ENCODE results near the gene MRC2. TPM values are rescaled to one million over a fixed set of nuclear protein-coding genes. Genes with fewer than 3 reads are reported as not detected.

MRC2 gene
- total and polyA plus RNA-seq, 4 experiments from 2014 or later = 0.71 to 8.7 (median 6.7) TPM; not detected in 1

- DNase-seq = no peak
- intact Hi-C loops (cut with micrococcal nuclease) = no loop called here
- POLR2A ChIA-PET (ENCODE audit: partially characterized antibody) = no interaction called here
- H3K4me1 Mint-ChIP-seq = peaks cover 0 to 4% (median 3%) of the 10 kb centered on the region in 4 donors
- H3K9me3 Mint-ChIP-seq = no peaks in the 10 kb centered on the region
- Histone ChIP-seq H3K27ac (ENCODE audit: low read depth, low read length) (no peak overlapping the region), H3K4me3 (ENCODE audit: low read length in 2 of 2) (no peak overlapping the region), H3K27me3 (ENCODE audit: insufficient read depth, low read length) (no peaks in the 10 kb centered on the region), H3K9me3 (ENCODE audit: control insufficient read depth in 1 of 2, low read length in 2 of 2) (no peaks in the 10 kb centered on the region), H3K4me1 (ENCODE audit: insufficient read depth, low read length) (no peaks in the 10 kb centered on the region), H3K36me3 (ENCODE audit: insufficient read depth, low read length) (no peaks in the 10 kb centered on the region)
- H3K36me3 Mint-ChIP-seq = peaks cover 0 to 3% of the 10 kb centered on the region in 2 donors
- H3K4me3 Mint-ChIP-seq = no peak overlapping the region
- peak overlapping the region in 1 of 7 donors; percentile 55 for H3K27ac Mint-ChIP-seq
- CTCF ChIA-PET (ENCODE audit: partially characterized antibody) = interaction anchor here (1.2 to 3.2 kb wide), 2 partner anchors 299 to 735 kb away, joined by 4 to 15 read pairs; no protein-coding TSS in a partner anchor
- no peaks in the 10 kb centered on the region for H3K27me3 Mint-ChIP-seq
These were observed 44.1 kb downstream of the MRC2 start for GRCh38 chr17:62671553-62671952.

GRCh38 chr17:62672957-62673356, 45.5 kb downstream of the MRC2 start:
- Mint-ChIP-seq H3K27ac (no peak overlapping the region), H3K4me1 (peaks cover 0 to 4% (median 3%) of the 10 kb centered on the region in 4 donors), H3K4me3 (no peak overlapping the region), H3K27me3 (no peaks in the 10 kb centered on the region), H3K9me3 (no peaks in the 10 kb centered on the region), H3K36me3 (peaks cover 0 to 3% of the 10 kb centered on the region in 2 donors)
- Histone ChIP-seq H3K27me3 (ENCODE audit: insufficient read depth, low read length) (no peaks in the 10 kb centered on the region), H3K4me1 (ENCODE audit: insufficient read depth, low read length) (no peaks in the 10 kb centered on the region), H3K27ac (ENCODE audit: low read depth, low read length) (no peak overlapping the region), H3K9me3 (ENCODE audit: control insufficient read depth in 1 of 2, low read length in 2 of 2) (no peaks in the 10 kb centered on the region), H3K36me3 (ENCODE audit: insufficient read depth, low read length) (no peaks in the 10 kb centered on the region), H3K4me3 (ENCODE audit: low read length in 2 of 2) (no peak overlapping the region)
- intact Hi-C loops (cut with micrococcal nuclease) = loop anchor here (1.0 kb wide), 1 partner anchor 295 kb away; no protein-coding TSS in a partner anchor
- ChIA-PET POLR2A (ENCODE audit: partially characterized antibody) (no interaction called here), CTCF (ENCODE audit: partially characterized antibody) (interaction anchor here (0.7 to 3.2 kb wide), 4 partner anchors 294 to 745 kb away, joined by 3 to 15 read pairs (median 4); no protein-coding TSS in a partner anchor)
- DNase-seq = no peak

- Mint-ChIP-seq H3K36me3 (peaks cover 0 to 3% of the 10 kb centered on the region in 2 donors), H3K4me1 (peaks cover 0 to 4% (median 3%) of the 10 kb centered on the region in 4 donors), H3K9me3 (no peaks in the 10 kb centered on the region), H3K27me3 (no peaks in the 10 kb centered on the region), H3K27ac (no peak overlapping the region), H3K4me3 (no peak overlapping the region)
- no peak for DNase-seq
- Histone ChIP-seq H3K27me3 (ENCODE audit: insufficient read depth, low read length) (no peaks in the 10 kb centered on the region), H3K9me3 (ENCODE audit: control insufficient read depth in 1 of 2, low read length in 2 of 2) (no peaks in the 10 kb centered on the region), H3K27ac (ENCODE audit: low read depth, low read length) (no peak overlapping the region), H3K4me1 (ENCODE audit: insufficient read depth, low read length) (no peaks in the 10 kb centered on the region), H3K4me3 (ENCODE audit: low read length in 2 of 2) (no peak overlapping the region), H3K36me3 (ENCODE audit: insufficient read depth, low read length) (no peaks in the 10 kb centered on the region)
- intact Hi-C loops (cut with micrococcal nuclease) = no loop called here
- CTCF ChIA-PET (ENCODE audit: partially characterized antibody) = interaction anchor here (0.7 to 3.2 kb wide), 3 partner anchors 293 to 733 kb away, joined by 3 to 15 read pairs (median 4); no protein-coding TSS in a partner anchor
- POLR2A ChIA-PET (ENCODE audit: partially characterized antibody) = no interaction called here
These were observed 46.3 kb downstream of the MRC2 start for GRCh38 chr17:62673614-62674362.

- Histone ChIP-seq H3K4me1 (ENCODE audit: insufficient read depth, low read length) (no peaks in the 10 kb centered on the region), H3K9me3 (ENCODE audit: control insufficient read depth in 1 of 2, low read length in 2 of 2) (no peaks in the 10 kb centered on the region), H3K4me3 (ENCODE audit: low read length in 2 of 2) (no peak overlapping the region), H3K36me3 (ENCODE audit: insufficient read depth, low read length) (no peaks in the 10 kb centered on the region), H3K27ac (ENCODE audit: low read depth, low read length) (no peak overlapping the region), H3K27me3 (ENCODE audit: insufficient read depth, low read length) (no peaks in the 10 kb centered on the region)
- POLR2A ChIA-PET (ENCODE audit: partially characterized antibody) = no interaction called here
- peaks cover 0 to 3% of the 10 kb centered on the region in 2 donors for H3K36me3 Mint-ChIP-seq
- no peak for DNase-seq
- H3K4me1 Mint-ChIP-seq = peaks cover 0 to 4% (median 3%) of the 10 kb centered on the region in 4 donors
- H3K4me3 Mint-ChIP-seq = no peak overlapping the region
- intact Hi-C loops (cut with micrococcal nuclease) = no loop called here
- CTCF ChIA-PET (ENCODE audit: partially characterized antibody) = interaction anchor here (3.2 kb wide), 1 partner anchor 732 kb away, joined by 15 read pairs; no protein-coding TSS in a partner anchor
- no peaks in the 10 kb centered on the region for H3K27me3 Mint-ChIP-seq
- H3K27ac Mint-ChIP-seq = no peak overlapping the region
- no peaks in the 10 kb centered on the region for H3K9me3 Mint-ChIP-seq
These were observed 46.9 kb downstream of the MRC2 start for GRCh38 chr17:62674363-62674739.

GRCh38 chr17:62674841-62675240, 47.4 kb downstream of the MRC2 start:
- Histone ChIP-seq H3K27ac (ENCODE audit: low read depth, low read length) (no peak overlapping the region), H3K4me3 (ENCODE audit: low read length in 2 of 2) (no peak overlapping the region), H3K36me3 (ENCODE audit: insufficient read depth, low read length) (no peaks in the 10 kb centered on the region), H3K9me3 (ENCODE audit: control insufficient read depth in 1 of 2, low read length in 2 of 2) (no peaks in the 10 kb centered on the region), H3K4me1 (ENCODE audit: insufficient read depth, low read length) (no peaks in the 10 kb centered on the region), H3K27me3 (ENCODE audit: insufficient read depth, low read length) (no peaks in the 10 kb centered on the region)
- intact Hi-C loops (cut with micrococcal nuclease) = no loop called here
- Mint-ChIP-seq H3K27me3 (no peaks in the 10 kb centered on the region), H3K4me3 (no peak overlapping the region), H3K4me1 (peaks cover 0 to 4% (median 3%) of the 10 kb centered on the region in 4 donors), H3K9me3 (no peaks in the 10 kb centered on the region), H3K27ac (no peak overlapping the region), H3K36me3 (peaks cover 0 to 3% of the 10 kb centered on the region in 2 donors)
- DNase-seq = no peak
- POLR2A ChIA-PET (ENCODE audit: partially characterized antibody) = no interaction called here
- CTCF ChIA-PET (ENCODE audit: partially characterized antibody) = no interaction called here

- Histone ChIP-seq H3K4me1 (ENCODE audit: insufficient read depth, low read length) (no peaks in the 10 kb centered on the region), H3K27ac (ENCODE audit: low read depth, low read length) (no peak overlapping the region), H3K4me3 (ENCODE audit: low read length in 2 of 2) (no peak overlapping the region), H3K36me3 (ENCODE audit: insufficient read depth, low read length) (no peaks in the 10 kb centered on the region), H3K27me3 (ENCODE audit: insufficient read depth, low read length) (no peaks in the 10 kb centered on the region), H3K9me3 (ENCODE audit: control insufficient read depth in 1 of 2, low read length in 2 of 2) (no peaks in the 10 kb centered on the region)
- H3K9me3 Mint-ChIP-seq = no peaks in the 10 kb centered on the region
- no peak for DNase-seq
- ChIA-PET CTCF (ENCODE audit: partially characterized antibody) (no interaction called here), POLR2A (ENCODE audit: partially characterized antibody) (no interaction called here)
- H3K27ac Mint-ChIP-seq = no peak overlapping the region
- intact Hi-C loops (cut with micrococcal nuclease) = no loop called here
- peaks cover 0 to 4% (median 3%) of the 10 kb centered on the region in 4 donors for H3K4me1 Mint-ChIP-seq
- no peak overlapping the region for H3K4me3 Mint-ChIP-seq
- no peaks in the 10 kb centered on the region for H3K27me3 Mint-ChIP-seq
- H3K36me3 Mint-ChIP-seq = peaks cover 0 to 3% of the 10 kb centered on the region in 2 donors
These were observed 47.8 kb downstream of the MRC2 start for GRCh38 chr17:62675260-62675659.

GRCh38 chr17:62675701-62676100, 48.2 kb downstream of the MRC2 start:
- Histone ChIP-seq H3K4me3 (ENCODE audit: low read length in 2 of 2) (no peak overlapping the region), H3K4me1 (ENCODE audit: insufficient read depth, low read length) (no peaks in the 10 kb centered on the region), H3K27ac (ENCODE audit: low read depth, low read length) (no peak overlapping the region), H3K27me3 (ENCODE audit: insufficient read depth, low read length) (no peaks in the 10 kb centered on the region), H3K9me3 (ENCODE audit: control insufficient read depth in 1 of 2, low read length in 2 of 2) (no peaks in the 10 kb centered on the region), H3K36me3 (ENCODE audit: insufficient read depth, low read length) (no peaks in the 10 kb centered on the region)
- peaks cover 0 to 4% (median 3%) of the 10 kb centered on the region in 4 donors for H3K4me1 Mint-ChIP-seq
- peaks cover 0 to 3% of the 10 kb centered on the region in 2 donors for H3K36me3 Mint-ChIP-seq
- no peaks in the 10 kb centered on the region for H3K27me3 Mint-ChIP-seq
- POLR2A ChIA-PET (ENCODE audit: partially characterized antibody) = no interaction called here
- no peak overlapping the region for H3K4me3 Mint-ChIP-seq
- intact Hi-C loops (cut with micrococcal nuclease) = no loop called here
- no peak overlapping the region for H3K27ac Mint-ChIP-seq
- DNase-seq = no peak
- no peaks in the 10 kb centered on the region for H3K9me3 Mint-ChIP-seq
- CTCF ChIA-PET (ENCODE audit: partially characterized antibody) = no interaction called here
